Astrocyte of the spinal cord (primary cell): Measurements from ENCODE around the gene VAV3.
A peak's percentile ranks its signal among the peaks of the same experiment; 100 is the strongest.

Experiments used
- DNase-seq: peaks from one replicate; pipeline ENCODE4 v3.0.0; 2011; ENCODE audit warnings: low read depth, low spot score
- H3K4me3 ChIP-seq: 2 replicates; pipeline ENCODE4 v1.5.1; 2011; ENCODE audit warnings: low read depth, mild to moderate bottlenecking, low read length, moderate library complexity
- in situ Hi-C: cut with HindIII; loops from 2 replicates; pipeline ENCODE4 v1.10.0; 2017; ENCODE audit warnings: low sequenced_read_pairs
- TF ChIP-seq, protein P1 (sequence below): IDR thresholded peaks from 2 replicates; pipeline ENCODE4 v1.5.1; 2012; ENCODE audit warnings: low read depth, mild to moderate bottlenecking, low read length, inconsistent platforms

VAV3 gene

DNA sequence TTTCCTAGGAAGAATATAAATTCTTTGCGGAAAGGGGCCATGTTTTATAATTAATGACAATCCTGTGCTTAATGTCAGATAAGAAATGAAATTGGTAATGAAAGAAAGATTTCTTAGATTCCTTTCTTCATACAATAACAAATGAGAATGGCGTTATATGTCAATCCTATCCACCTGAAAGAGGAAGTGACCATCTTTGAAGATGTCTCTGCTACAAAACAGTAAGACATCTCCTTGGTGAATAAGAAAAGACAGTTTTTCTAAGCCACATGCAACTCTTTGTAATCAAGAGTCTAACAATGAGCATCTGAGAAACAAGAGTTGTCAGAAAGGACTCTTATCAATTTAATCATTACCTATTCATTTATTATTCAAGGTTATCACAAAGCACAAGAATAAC, 286.0 kb downstream of the VAV3 start:
- TF ChIP-seq, protein P1, sequence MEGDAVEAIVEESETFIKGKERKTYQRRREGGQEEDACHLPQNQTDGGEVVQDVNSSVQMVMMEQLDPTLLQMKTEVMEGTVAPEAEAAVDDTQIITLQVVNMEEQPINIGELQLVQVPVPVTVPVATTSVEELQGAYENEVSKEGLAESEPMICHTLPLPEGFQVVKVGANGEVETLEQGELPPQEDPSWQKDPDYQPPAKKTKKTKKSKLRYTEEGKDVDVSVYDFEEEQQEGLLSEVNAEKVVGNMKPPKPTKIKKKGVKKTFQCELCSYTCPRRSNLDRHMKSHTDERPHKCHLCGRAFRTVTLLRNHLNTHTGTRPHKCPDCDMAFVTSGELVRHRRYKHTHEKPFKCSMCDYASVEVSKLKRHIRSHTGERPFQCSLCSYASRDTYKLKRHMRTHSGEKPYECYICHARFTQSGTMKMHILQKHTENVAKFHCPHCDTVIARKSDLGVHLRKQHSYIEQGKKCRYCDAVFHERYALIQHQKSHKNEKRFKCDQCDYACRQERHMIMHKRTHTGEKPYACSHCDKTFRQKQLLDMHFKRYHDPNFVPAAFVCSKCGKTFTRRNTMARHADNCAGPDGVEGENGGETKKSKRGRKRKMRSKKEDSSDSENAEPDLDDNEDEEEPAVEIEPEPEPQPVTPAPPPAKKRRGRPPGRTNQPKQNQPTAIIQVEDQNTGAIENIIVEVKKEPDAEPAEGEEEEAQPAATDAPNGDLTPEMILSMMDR = no peak
- in situ Hi-C loops = no loop called here
- DNase-seq = no peak
- no peak overlapping the region for H3K4me3 ChIP-seq

DNA sequence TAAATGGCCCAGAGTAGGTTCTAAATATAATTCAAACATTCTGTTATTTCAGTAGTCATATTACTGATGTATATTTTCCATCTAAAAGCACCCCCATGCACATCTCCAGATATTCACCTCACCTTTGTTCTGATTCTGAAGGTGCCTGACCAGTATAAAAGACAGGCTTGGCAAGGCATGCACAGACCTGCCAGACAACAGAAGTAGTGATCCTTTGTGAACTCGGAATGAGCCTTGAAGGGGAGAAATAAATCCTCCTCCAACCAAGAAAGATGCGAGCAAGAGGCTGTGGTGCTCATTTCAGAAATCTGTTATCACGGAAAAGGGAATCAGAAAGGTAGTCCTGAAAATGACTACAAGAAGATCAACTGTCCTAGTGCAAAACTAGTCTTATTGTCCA, 287.3 kb downstream of the VAV3 start:
- no peak overlapping the region for H3K4me3 ChIP-seq
- no peak for DNase-seq
- TF ChIP-seq, protein P1 = no peak
- in situ Hi-C loops = no loop called here

DNA sequence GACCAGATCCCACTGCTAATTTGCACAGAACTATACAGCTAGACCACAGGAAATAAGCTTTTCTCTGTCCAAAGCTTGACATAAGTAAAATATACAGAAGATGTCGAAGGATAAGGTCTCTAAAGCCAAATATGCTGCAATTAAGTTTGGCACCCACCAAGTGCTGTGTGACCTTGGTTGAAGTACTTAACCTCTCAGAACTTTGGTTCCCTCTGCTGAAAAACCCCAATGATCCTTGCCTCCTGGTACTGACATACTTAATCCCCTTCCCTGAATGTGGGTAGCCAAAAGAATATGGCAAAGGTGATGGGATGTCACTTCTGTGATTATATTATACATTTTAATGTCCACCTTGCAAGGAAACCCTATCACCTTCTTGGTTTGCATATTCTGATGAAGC, 290.5 kb downstream of the VAV3 start:
- H3K4me3 ChIP-seq = no peak overlapping the region
- no peak for DNase-seq
- in situ Hi-C loops = no loop called here
- TF ChIP-seq, protein P1 = no peak

DNA sequence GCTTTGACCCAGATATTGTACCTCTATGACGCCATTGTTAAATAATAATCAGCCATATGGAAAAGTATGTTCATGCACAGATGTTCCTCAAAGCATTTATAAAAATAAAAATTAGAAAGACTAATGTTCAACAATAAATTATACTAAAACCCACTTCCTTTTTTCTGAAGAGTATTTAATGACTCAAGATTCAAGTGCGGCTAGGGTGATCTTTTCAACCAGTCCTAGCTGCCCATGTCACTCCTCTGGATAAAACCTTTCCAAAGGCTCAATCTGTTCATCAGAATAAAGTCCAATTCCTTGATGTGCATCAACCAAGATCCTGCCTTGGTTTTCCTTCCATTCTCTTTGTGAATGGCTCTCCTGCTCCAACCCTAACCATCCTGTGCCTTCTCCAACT, 292.0 kb downstream of the VAV3 start:
- TF ChIP-seq, protein P1 = no peak
- in situ Hi-C loops = no loop called here
- DNase-seq = no peak
- no peak overlapping the region for H3K4me3 ChIP-seq

DNA sequence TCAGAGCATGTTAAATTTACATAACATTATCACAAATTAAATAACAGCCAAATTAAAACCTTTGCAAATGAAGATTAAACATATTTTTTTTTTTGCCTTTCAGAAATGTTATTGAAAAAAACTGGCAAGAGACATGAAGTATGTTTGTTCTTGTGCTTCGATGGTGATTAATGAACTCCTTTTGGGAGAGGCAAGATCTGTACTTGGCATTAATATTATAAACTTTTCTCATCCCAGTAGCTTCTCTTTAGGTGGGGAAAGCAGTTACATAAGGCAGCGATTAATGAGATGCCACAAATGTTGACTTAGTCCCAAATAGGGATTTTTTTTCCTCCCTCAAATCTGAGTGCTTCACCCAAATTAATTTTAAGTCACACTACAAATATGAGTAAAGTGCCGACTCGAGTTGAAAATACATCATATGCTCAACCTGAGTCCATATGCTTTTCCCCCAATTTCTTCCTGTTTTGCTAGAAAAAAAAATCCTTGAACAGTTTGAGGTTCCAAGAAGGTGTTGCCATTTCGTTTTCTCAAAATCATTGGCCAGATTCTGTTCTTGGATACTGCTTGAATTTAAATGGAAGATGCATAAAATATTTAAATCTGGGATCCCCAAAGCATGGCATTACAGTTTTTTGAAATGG, 294.5 kb downstream of the VAV3 start:
- no peak overlapping the region for H3K4me3 ChIP-seq
- in situ Hi-C loops = no loop called here
- TF ChIP-seq, protein P1 = no peak
- no peak for DNase-seq

DNA sequence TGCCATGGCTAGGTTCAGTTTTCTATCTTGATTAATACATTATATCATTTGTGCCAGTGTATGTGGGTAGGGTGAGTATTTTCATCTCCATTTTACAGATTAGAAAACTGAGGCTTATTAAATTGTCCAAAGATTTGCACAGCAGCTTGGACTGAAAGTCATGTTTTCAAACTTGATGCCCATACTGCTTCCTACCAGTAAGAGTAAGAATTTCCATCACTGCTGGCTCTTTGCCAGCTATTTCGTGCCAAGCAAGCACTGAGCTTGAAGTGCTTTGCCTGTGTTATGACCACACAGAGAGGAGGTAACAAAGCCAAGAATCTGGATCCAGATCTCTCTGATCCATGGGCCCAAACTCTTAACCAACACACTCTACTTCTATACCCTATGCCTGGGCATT, 295.0 kb downstream of the VAV3 start:
- in situ Hi-C loops = no loop called here
- TF ChIP-seq, protein P1 = no peak
- H3K4me3 ChIP-seq = no peak overlapping the region
- peak; percentile 50 for DNase-seq
